ENCODE measurements around the gene GRIA4.
A peak's percentile ranks its signal among the peaks of the same experiment; 100 is the strongest.

GRIA4 gene

DNA sequence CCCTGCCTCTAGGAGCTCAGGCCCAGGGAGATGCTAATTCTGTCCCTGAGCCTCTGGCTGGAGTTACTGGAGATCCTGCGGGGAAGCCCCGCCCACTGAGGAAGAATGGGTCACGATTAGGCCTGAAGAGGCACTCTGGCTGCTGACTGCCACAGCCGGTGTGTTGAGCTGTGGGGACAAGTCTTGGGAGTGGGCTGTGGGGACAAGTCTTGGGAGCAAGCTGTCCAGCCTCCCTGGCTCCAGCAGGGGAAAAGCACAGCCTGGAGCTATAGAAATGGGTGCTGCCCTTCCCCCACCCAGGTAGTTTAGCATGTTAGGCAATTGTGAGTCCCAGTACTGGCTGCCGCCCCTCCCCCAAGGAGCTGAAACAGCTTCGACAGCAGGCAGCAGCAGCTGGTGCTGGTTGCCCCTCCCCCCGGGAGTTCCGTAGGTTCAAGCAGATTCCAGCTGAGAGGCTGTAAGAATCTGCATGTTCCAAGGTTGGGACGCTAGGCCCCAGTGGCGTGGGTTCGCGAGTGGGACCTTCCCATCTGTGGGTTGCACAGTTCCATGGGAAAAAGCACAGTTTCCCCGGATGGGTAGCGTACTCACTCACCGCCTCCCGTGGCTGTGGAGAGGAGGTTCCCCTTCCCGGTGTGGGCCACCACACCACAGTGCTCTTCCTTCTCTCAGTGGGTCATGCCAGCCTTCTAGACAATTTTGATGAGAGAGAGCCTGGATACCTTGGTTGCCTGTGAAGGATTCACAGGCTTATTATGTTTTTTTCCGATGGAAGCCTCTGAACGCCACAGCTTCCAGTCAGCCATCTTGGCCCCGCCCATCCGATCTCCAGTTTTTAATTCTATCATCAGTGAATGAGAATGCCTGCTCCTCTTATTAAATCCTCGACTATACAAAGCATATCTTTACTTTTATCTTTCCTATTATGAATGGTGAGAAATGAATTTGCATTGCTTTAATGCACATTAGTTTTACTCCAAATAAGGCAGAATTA, 350.7 kb downstream of the GRIA4 start:
- peaks cover 10% of the 10 kb centered on the region for H3K4me1 Mint-ChIP-seq
- H3K9me3 Mint-ChIP-seq = peaks cover 31% of the 10 kb centered on the region
- H3K36me3 Mint-ChIP-seq (ENCODE audit: low read depth) = no peaks in the 10 kb centered on the region
- no peak overlapping the region for H3K4me3 Mint-ChIP-seq
- TF ChIP-seq, protein P1, sequence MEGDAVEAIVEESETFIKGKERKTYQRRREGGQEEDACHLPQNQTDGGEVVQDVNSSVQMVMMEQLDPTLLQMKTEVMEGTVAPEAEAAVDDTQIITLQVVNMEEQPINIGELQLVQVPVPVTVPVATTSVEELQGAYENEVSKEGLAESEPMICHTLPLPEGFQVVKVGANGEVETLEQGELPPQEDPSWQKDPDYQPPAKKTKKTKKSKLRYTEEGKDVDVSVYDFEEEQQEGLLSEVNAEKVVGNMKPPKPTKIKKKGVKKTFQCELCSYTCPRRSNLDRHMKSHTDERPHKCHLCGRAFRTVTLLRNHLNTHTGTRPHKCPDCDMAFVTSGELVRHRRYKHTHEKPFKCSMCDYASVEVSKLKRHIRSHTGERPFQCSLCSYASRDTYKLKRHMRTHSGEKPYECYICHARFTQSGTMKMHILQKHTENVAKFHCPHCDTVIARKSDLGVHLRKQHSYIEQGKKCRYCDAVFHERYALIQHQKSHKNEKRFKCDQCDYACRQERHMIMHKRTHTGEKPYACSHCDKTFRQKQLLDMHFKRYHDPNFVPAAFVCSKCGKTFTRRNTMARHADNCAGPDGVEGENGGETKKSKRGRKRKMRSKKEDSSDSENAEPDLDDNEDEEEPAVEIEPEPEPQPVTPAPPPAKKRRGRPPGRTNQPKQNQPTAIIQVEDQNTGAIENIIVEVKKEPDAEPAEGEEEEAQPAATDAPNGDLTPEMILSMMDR (IDR thresholded peaks at IDR 0.05) = no peak
- peak; percentile 15 for DNase-seq
- no peaks in the 10 kb centered on the region for H3K27me3 Mint-ChIP-seq (ENCODE audit: low read depth, poor library complexity)
- H3K27ac Mint-ChIP-seq = no peak overlapping the region

DNA sequence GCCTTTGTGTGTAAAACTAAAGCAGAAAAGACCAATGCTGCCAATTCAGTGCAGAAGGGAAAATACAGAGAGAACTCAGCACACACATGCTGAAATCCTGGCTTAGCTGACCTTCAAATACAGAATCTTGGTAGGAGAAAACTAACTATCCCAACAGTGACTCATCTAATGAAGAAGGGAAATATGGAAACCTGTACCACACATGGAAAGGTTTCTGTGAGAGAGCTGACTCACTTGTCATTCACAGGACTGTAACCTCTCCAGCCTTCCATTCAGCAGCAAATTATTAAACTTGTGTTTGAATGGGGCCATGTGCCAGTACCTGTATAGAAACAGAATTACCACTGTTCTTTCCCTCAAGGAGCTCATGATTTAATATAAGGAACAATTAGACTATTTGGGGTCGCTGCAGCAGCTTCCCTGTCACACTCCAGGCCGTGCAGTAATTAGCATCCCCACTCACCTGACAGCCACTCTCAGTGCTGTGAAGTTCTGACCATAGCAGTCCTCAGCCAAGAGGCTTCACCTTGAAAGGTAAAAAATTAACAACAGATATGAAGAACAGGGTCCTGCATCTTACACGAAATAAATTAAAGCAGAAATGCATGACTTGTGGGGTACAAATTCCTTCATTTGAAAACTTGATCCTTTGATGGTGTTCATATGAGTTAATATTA, 358.3 kb downstream of the GRIA4 start:
- Mint-ChIP-seq H3K4me1 (no peaks in the 10 kb centered on the region), H3K36me3 (ENCODE audit: low read depth) (no peaks in the 10 kb centered on the region), H3K9me3 (no peaks in the 10 kb centered on the region), H3K4me3 (no peak overlapping the region), H3K27me3 (ENCODE audit: low read depth, poor library complexity) (no peaks in the 10 kb centered on the region), H3K27ac (no peak overlapping the region)
- DNase-seq = no peak
- TF ChIP-seq, protein P1 (IDR thresholded peaks at IDR 0.05) = no peak

DNA sequence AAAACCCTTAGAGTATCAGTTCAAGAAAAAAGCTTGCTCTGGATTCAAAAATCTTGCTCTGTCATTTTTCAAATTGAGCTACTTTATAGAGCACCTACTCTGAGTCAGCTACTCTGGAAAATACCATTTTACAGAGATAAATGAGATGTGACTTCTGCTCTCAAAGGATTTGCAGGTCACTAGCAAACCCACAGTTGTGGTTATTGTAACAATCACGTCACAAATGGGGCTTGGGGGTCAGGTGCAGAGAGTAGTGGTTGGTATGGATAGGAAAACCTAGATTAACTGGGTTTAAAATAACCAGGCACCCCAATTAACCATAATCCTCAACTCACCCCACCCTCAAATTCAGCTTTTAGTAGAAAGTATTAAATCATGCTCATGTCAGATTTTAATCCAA, 359.9 kb downstream of the GRIA4 start:
- Mint-ChIP-seq H3K36me3 (ENCODE audit: low read depth) (no peaks in the 10 kb centered on the region), H3K4me3 (no peak overlapping the region), H3K27ac (no peak overlapping the region), H3K9me3 (no peaks in the 10 kb centered on the region), H3K4me1 (no peaks in the 10 kb centered on the region), H3K27me3 (ENCODE audit: low read depth, poor library complexity) (no peaks in the 10 kb centered on the region)
- DNase-seq = no peak
- TF ChIP-seq, protein P1 (IDR thresholded peaks at IDR 0.05) = no peak

DNA sequence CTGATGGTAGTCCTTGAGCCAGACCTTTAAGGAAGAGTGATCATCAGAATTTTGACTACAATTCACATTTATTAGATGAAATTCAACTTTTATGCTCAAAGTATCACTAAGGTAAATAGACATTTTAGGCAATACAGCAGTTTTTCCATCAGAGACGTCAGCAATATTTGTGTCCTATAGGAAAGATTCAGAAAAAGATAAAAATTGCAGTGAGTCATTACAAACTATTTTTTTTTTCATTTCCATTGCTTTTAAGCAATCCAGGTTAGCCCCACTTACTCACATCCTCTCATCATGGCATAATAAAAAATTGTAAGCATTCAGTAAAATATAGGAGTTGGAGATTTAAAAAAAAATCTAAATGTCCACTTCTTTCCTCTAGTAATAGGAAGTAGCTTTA, 365.3 kb downstream of the GRIA4 start:
- DNase-seq = no peak
- Mint-ChIP-seq H3K4me1 (peaks cover 4% of the 10 kb centered on the region), H3K27ac (no peak overlapping the region), H3K4me3 (no peak overlapping the region), H3K27me3 (ENCODE audit: low read depth, poor library complexity) (peaks cover 4% of the 10 kb centered on the region), H3K36me3 (ENCODE audit: low read depth) (no peaks in the 10 kb centered on the region), H3K9me3 (no peaks in the 10 kb centered on the region)
- TF ChIP-seq, protein P1 (IDR thresholded peaks at IDR 0.05) = no peak

GRCh38 chr11:105979997-105980703, 370.3 kb downstream of the GRIA4 start:
- Mint-ChIP-seq H3K9me3 (no peaks in the 10 kb centered on the region), H3K27ac (no peak overlapping the region), H3K4me3 (no peak overlapping the region), H3K4me1 (peaks cover 4% of the 10 kb centered on the region), H3K36me3 (ENCODE audit: low read depth) (no peaks in the 10 kb centered on the region), H3K27me3 (ENCODE audit: low read depth, poor library complexity) (peaks cover 7% of the 10 kb centered on the region)
- TF ChIP-seq, protein P1 (IDR thresholded peaks at IDR 0.05) = no peak
- no peak for DNase-seq
